Measurements from ENCODE around the gene LRCH2.
A peak's percentile ranks its signal among the peaks of the same experiment; 100 is the strongest.

GRCh38 chrX:115268421-115268820, 34.5 kb upstream of the LRCH2 start:
- TF ChIP-seq CTCF (IDR thresholded peaks at IDR 0.05) (peak; percentile 24 to 31 (median 24)), POLR2A (IDR thresholded peaks at IDR 0.05) (no peak)
